Measurements from ENCODE around the gene DRD3. TPM values are rescaled to one million over a fixed set of nuclear protein-coding genes. Genes with fewer than 3 reads are reported as not detected.

The DRD3 gene
- total RNA-seq, 2 donors from 2014 or later: not detected

- H3K4me1 Mint-ChIP-seq: no peaks in the 10 kb centered on the region
- H3K27ac Mint-ChIP-seq: no peak overlapping the region
- H3K4me3 Mint-ChIP-seq: no peak overlapping the region
- no peaks in the 10 kb centered on the region for H3K36me3 Mint-ChIP-seq (ENCODE audit: low read depth)
- no peaks in the 10 kb centered on the region for H3K9me3 Mint-ChIP-seq
- no peak for ATAC-seq (replicated peaks)
- peaks cover 4% of the 10 kb centered on the region for H3K27me3 Mint-ChIP-seq
Measured at GRCh38 chr3:114154321-114154821, 24.5 kb downstream of the DRD3 start.

DNA sequence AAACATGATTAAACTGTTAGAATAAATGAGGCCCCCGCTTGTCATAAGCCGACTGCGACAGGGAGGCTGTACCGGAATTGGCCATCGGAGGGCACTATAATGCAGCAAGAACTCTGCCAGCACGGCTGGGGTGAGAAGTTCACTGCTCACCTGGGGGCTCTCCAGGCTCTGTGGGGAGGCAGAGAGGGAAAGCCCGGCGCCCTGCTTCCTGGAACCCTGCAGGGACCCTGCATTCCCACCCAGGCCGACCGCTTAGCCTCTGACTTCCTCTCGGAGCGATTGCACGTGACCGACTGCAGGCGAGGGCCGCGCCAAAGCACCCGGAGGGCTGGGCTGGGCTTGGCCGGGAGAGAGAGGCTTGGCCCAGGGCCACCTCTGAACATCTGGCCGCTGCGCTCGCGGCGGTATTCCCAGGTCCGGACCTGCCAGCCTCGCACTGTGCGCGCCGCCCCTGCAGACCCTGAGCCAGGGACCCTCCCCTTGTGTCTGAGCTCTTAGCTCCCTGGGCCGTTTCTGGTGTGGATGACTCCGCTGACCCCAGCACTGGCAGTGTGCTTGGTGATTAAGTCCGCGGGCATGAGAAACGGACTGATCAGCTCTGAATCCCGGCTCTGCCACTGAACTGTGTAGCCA lies 26.2 kb downstream of the DRD3 start:
- peak; percentile 91 for ATAC-seq (replicated peaks)
- no peaks in the 10 kb centered on the region for H3K27me3 Mint-ChIP-seq

DNA sequence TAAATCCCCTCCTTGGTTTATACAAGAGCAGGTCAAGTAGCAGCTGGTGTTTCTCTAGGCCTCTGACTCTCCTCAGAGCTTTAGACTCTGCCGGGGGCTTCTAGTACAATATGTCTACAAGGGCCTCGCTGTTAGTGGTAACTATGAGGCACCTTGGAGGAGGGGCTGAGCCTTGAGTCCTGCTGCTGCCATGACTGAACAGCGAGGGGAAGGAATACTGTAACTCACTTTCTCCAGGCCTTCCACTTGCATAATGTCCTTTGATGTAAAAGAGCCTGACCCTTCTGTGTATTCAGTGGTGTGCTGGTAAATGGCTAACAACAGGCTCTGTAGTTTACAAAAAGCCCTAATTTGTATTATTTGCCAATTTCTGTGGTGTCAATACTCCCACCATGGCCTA lies 27.8 kb downstream of the DRD3 start:
- no peak overlapping the region for H3K27ac Mint-ChIP-seq

More for the DNA sequence above, 26.2 kb downstream of the DRD3 start:
- Mint-ChIP-seq H3K36me3 (ENCODE audit: low read depth) (no peaks in the 10 kb centered on the region), H3K4me3 (peak overlapping the region; percentile 45), H3K9me3 (no peaks in the 10 kb centered on the region), H3K27ac (no peak overlapping the region), H3K4me1 (no peaks in the 10 kb centered on the region)

DNA sequence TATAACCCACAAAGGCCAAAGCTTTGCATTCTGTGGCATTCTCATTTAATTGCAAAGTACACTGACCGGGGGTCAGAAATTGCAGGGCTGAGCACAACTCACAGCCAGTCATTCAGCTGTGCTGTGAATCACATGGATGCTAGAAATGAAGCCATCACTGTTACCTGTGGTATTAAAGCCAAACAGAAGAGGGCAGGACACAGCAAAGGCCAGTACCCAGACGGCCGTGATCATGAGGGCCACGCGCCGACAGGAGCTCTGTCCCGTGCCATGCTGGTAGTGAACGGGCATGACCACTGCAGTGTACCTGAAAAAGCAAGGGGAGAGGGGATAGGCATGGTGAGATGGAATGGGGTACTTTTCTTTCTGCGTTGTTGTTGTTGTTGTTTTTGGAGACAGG lies 31.6 kb downstream of the DRD3 start:
- no peak overlapping the region for H3K4me3 Mint-ChIP-seq
- no peak for ATAC-seq (replicated peaks)
- no peak overlapping the region for H3K27ac Mint-ChIP-seq
- H3K9me3 Mint-ChIP-seq: no peaks in the 10 kb centered on the region
- peaks cover 6% of the 10 kb centered on the region for H3K4me1 Mint-ChIP-seq
- H3K27me3 Mint-ChIP-seq: no peaks in the 10 kb centered on the region
- no peaks in the 10 kb centered on the region for H3K36me3 Mint-ChIP-seq (ENCODE audit: low read depth)

More for the DNA sequence above, 27.8 kb downstream of the DRD3 start:
- H3K4me1 Mint-ChIP-seq: no peaks in the 10 kb centered on the region
- no peaks in the 10 kb centered on the region for H3K9me3 Mint-ChIP-seq
- H3K36me3 Mint-ChIP-seq (ENCODE audit: low read depth): no peaks in the 10 kb centered on the region
- no peaks in the 10 kb centered on the region for H3K27me3 Mint-ChIP-seq
- H3K4me3 Mint-ChIP-seq: no peak overlapping the region
- no peak for ATAC-seq (replicated peaks)

DNA sequence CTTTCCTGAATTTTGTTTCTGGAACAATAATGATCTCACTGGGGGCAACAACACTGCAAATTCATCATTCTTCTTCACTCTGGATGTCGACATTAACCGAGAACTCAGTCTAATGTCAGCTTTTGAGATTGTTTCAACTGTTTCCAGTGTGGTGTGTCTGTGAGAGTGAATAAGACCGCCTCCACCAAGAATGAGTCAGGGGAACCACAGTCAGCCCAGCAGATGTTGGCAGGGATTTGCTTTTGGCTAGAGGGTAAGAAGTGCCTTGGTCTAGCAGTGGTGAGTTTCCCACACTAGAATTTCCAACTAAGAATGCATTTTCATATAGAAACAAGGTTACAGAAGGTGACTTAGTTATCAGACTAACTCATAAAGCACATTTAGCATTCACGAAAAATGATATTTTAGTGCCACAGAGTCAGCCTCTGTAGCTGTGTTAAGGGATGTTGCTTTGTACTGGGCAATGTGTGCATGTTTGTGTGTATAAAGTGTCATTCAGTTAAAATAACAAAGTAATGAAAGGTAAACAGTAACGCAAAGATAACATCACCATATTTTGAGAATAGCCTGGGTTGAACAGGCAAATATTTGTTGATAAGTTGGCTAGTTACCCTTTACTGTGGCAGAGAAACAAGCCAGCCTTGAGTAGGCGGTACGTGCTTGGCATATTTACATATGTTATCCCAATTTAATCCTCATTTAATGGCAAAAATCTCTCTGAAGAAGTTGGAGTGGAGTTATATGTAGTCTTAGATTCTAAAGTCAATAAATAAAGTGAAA lies 33.8 kb downstream of the DRD3 start:
- Mint-ChIP-seq H3K9me3 (no peaks in the 10 kb centered on the region), H3K27me3 (no peaks in the 10 kb centered on the region), H3K36me3 (ENCODE audit: low read depth) (no peaks in the 10 kb centered on the region), H3K27ac (peak overlapping the region; percentile 21), H3K4me3 (peak overlapping the region; percentile 14), H3K4me1 (peaks cover 6% of the 10 kb centered on the region)
- ATAC-seq (replicated peaks): peak; percentile 99

DNA sequence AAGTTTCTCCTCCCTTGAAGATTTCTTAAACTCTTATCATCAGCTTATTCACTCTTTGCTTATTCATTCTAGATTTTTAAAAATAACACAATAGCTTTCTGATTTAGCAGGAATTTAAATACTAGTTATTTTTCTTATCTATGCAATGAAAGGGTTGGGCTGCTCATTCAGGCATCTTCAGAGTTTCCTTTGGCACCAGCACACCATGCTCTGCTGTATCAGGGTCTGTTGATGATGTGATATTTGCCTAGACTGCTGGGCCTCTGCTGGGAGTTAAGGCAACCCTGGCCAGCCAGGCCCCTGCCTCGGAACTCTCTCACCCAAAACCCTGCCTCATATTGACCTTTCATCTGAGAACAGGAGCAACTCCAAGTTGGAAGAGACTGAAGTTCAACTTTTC lies 35.0 kb downstream of the DRD3 start:
- peaks cover 6% of the 10 kb centered on the region for H3K4me1 Mint-ChIP-seq
- no peaks in the 10 kb centered on the region for H3K27me3 Mint-ChIP-seq
- no peak for ATAC-seq (replicated peaks)
- H3K36me3 Mint-ChIP-seq (ENCODE audit: low read depth): no peaks in the 10 kb centered on the region
- H3K4me3 Mint-ChIP-seq: no peak overlapping the region
- H3K9me3 Mint-ChIP-seq: no peaks in the 10 kb centered on the region
- H3K27ac Mint-ChIP-seq: no peak overlapping the region

GRCh38 chr3:114139836-114140235 lies 39.0 kb downstream of the DRD3 start:
- Mint-ChIP-seq H3K36me3 (ENCODE audit: low read depth) (no peaks in the 10 kb centered on the region), H3K9me3 (no peaks in the 10 kb centered on the region), H3K4me3 (no peak overlapping the region), H3K27me3 (no peaks in the 10 kb centered on the region), H3K27ac (no peak overlapping the region), H3K4me1 (peaks cover 1% of the 10 kb centered on the region)
- ATAC-seq (replicated peaks): no peak

GRCh38 chr3:114133947-114134346 lies 44.9 kb downstream of the DRD3 start:
- peak overlapping the region; percentile 20 for H3K4me3 Mint-ChIP-seq
- peak overlapping the region; percentile 20 for H3K27ac Mint-ChIP-seq
- no peaks in the 10 kb centered on the region for H3K9me3 Mint-ChIP-seq
- no peaks in the 10 kb centered on the region for H3K27me3 Mint-ChIP-seq
- peak; percentile 59 for ATAC-seq (replicated peaks)
- H3K36me3 Mint-ChIP-seq (ENCODE audit: low read depth): no peaks in the 10 kb centered on the region
- H3K4me1 Mint-ChIP-seq: peaks cover 13% of the 10 kb centered on the region

DNA sequence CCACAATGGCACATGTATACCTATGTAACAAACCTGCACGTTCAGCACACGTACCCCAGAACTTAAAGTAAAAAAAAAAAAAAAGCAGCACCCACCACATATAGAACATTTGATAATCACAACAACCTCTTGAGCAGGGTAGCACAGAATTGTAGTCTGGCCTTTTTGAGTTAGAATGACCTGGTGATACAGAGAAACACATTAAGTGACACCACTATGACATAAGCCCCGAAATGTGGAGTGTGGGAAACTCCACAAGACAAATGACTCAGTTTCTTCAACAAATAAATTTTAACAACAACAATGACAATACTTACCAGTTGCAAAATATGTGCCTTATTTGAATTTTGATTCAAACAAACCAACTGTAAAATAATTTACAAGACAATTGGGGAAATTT lies 46.4 kb downstream of the DRD3 start:
- Mint-ChIP-seq H3K36me3 (ENCODE audit: low read depth) (no peaks in the 10 kb centered on the region), H3K4me3 (no peak overlapping the region)
- peak; percentile 62 for ATAC-seq (replicated peaks)

GRCh38 chr3:114128826-114129225 lies 50.0 kb downstream of the DRD3 start:
- H3K4me3 Mint-ChIP-seq: peak overlapping the region; percentile 44
- peak overlapping the region; percentile 77 for H3K27ac Mint-ChIP-seq

More for the DNA sequence above, 46.4 kb downstream of the DRD3 start:
- Mint-ChIP-seq H3K27me3 (no peaks in the 10 kb centered on the region), H3K4me1 (peaks cover 18% of the 10 kb centered on the region), H3K9me3 (no peaks in the 10 kb centered on the region), H3K27ac (no peak overlapping the region)

DNA sequence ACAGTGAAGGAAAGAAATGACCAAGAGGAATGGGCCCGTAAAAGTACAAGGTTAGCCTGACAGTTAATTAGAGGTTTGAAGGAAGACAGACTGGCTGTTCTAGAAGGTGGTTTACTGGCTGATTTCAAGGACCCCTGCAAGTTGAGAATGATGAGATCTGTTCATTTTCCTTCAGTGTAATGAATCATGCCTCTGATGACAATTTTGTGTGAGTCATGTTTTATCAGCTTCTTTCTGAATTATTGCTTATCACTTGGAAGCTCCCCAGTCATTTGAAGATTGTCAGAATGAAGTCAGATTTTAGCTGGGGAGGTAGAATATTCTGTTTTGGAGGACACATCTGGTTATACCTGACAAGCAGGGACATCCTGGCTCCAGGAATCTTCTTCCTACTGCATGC lies 50.6 kb downstream of the DRD3 start:
- peaks cover 11% of the 10 kb centered on the region for H3K4me1 Mint-ChIP-seq
- H3K27ac Mint-ChIP-seq: peak overlapping the region; percentile 77
- H3K9me3 Mint-ChIP-seq: no peaks in the 10 kb centered on the region
- no peaks in the 10 kb centered on the region for H3K27me3 Mint-ChIP-seq
- ATAC-seq (replicated peaks): peak; percentile 70
- peak overlapping the region; percentile 44 for H3K4me3 Mint-ChIP-seq
- no peaks in the 10 kb centered on the region for H3K36me3 Mint-ChIP-seq (ENCODE audit: low read depth)

More at GRCh38 chr3:114128826-114129225, 50.0 kb downstream of the DRD3 start:
- Mint-ChIP-seq H3K9me3 (no peaks in the 10 kb centered on the region), H3K4me1 (peaks cover 17% of the 10 kb centered on the region), H3K36me3 (ENCODE audit: low read depth) (no peaks in the 10 kb centered on the region), H3K27me3 (no peaks in the 10 kb centered on the region)
- no peak for ATAC-seq (replicated peaks)

DNA sequence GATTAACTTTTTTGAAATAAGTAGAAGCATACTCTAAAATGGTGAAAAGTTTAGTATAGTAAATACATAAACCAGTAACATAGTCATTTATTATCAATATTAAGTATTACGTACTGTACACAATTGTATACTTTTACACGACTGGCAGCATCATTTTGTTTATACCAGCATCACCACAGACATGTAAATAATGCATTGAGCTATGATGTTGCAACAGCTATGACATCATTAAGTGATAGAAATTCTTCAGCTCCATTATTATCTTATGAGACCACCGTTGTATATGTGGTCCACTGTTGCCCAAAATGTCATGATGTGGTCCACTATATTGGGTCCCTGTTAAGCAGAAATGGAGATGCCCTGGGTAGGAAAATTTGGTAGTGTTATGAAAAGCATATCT lies 51.3 kb downstream of the DRD3 start:
- Mint-ChIP-seq H3K9me3 (no peaks in the 10 kb centered on the region), H3K27ac (no peak overlapping the region), H3K36me3 (ENCODE audit: low read depth) (no peaks in the 10 kb centered on the region), H3K27me3 (no peaks in the 10 kb centered on the region), H3K4me1 (peaks cover 10% of the 10 kb centered on the region), H3K4me3 (no peak overlapping the region)
- no peak for ATAC-seq (replicated peaks)

DNA sequence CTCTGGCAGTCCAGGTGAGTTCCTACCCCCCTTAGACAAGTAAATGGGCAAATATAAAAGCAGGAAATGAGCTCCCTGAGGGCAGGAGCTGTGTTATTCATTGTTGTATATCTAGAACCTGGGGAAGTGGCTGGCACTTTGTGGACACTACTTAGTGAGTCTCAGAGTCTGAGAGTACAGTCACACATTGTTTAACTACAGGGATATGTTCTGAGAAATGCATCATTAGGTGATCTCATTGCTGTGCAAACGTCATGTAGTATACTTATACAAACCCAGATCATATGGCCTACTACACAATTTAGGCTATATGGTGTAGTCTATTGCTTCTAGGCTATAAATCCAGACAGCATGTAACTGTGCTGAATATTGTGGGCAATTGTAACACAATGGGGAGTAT lies 52.4 kb downstream of the DRD3 start:
- Mint-ChIP-seq H3K9me3 (no peaks in the 10 kb centered on the region), H3K4me1 (peaks cover 5% of the 10 kb centered on the region), H3K4me3 (no peak overlapping the region), H3K27me3 (no peaks in the 10 kb centered on the region), H3K36me3 (ENCODE audit: low read depth) (no peaks in the 10 kb centered on the region), H3K27ac (no peak overlapping the region)
- ATAC-seq (replicated peaks): peak; percentile 64

GRCh38 chr3:114122027-114122709 lies 56.7 kb downstream of the DRD3 start:
- Mint-ChIP-seq H3K4me3 (no peak overlapping the region), H3K27me3 (no peaks in the 10 kb centered on the region), H3K4me1 (no peaks in the 10 kb centered on the region), H3K9me3 (no peaks in the 10 kb centered on the region), H3K27ac (no peak overlapping the region), H3K36me3 (ENCODE audit: low read depth) (no peaks in the 10 kb centered on the region)
- ATAC-seq (replicated peaks): peak; percentile 77

Data from activated T-helper 17 cell treated with anti-CD3 and anti-CD28 coated beads, Interleukin-2, amount 50 U/mL, for 72 hours (primary cell).